Stimulated activated naive CD8-positive, alpha-beta T cell treated with anti-CD3 and anti-CD28 coated beads, Interleukin-15, Interleukin-2, amounts not matched to agents 100 ng/mL and 50 ng/mL, for 24 hours (primary cell): Measurements from ENCODE around the gene MVB12A.
A peak's percentile ranks its signal among the peaks of the same experiment; 100 is the strongest.

ENCODE experiments used
- H3K27ac Mint-ChIP-seq: one replicate; pipeline ENCODE4 v1.8.0; 2021; ENCODE audit warnings: mild to moderate bottlenecking, mixed read lengths
- H3K27me3 Mint-ChIP-seq: one replicate; pipeline ENCODE4 v1.8.0; 2021; ENCODE audit warnings: mixed read lengths
- H3K36me3 Mint-ChIP-seq: one replicate; pipeline ENCODE4 v1.8.0; 2021; ENCODE audit warnings: low read depth, mixed read lengths
- H3K4me1 Mint-ChIP-seq: one replicate; pipeline ENCODE4 v1.8.0; 2021; ENCODE audit warnings: low read depth, mixed read lengths
- H3K4me3 Mint-ChIP-seq: one replicate; pipeline ENCODE4 v1.8.0; 2021; ENCODE audit warnings: mild to moderate bottlenecking, mixed read lengths
- H3K9me3 Mint-ChIP-seq: one replicate; pipeline ENCODE4 v1.8.0; 2021; ENCODE audit warnings: mixed read lengths

Gene MVB12A

DNA sequence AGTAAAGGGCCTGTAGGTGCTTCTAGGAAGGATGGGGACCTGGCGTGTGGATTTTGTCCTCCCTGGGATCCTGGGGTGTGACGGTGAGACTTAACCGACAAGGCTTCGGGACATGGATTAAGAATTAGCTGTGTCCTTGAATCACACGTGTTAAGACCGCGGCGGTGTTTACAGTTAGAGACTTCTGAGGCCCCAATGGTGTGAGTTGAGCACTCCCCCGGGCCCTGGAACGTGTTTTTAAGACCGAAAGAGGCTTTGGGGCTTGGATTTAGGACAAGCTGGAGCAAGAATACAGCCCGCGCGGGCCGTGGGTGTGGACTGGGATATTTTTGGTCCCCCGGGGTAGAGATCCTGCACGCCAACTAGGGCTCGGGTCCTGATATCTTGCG lies 49.2 kb downstream of the MVB12A start:
- H3K27me3 Mint-ChIP-seq: no peaks in the 10 kb centered on the region
- peaks cover 35% of the 10 kb centered on the region for H3K4me1 Mint-ChIP-seq
- H3K9me3 Mint-ChIP-seq: no peaks in the 10 kb centered on the region
- no peaks in the 10 kb centered on the region for H3K36me3 Mint-ChIP-seq
- H3K27ac Mint-ChIP-seq: peak overlapping the region; percentile 55
- peak overlapping the region; percentile 92 for H3K4me3 Mint-ChIP-seq

DNA sequence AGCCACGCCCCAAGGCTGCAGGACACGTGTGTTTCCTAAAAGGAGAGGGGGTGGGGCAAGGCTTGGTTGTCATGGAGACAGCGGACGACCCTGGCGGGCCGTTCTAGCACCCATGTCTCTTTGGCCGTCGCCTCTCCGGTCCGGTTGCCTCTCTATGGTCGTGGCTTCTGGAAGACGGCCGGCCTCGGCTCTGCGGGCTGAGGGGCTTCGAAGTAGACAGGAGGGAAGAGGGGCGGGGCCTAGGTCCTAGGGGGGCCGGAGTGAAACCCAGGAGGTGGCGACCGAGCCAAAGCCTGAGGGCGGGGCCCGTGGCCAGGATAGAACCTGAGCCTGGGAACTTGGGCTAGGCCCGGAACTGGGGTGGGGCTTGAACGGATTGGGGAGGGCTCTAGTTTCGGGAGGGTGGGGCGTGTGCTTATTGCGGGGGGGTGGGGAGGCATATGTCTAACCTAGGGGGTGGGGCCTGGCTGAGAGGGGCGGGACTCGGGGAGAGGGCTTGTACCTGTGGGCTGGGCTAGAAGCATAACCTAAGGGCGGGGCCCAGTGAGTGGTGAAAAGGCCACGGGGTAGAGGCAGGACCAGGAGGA lies 49.7 kb downstream of the MVB12A start:
- H3K4me3 Mint-ChIP-seq: peak overlapping the region; percentile 92
- peaks cover 35% of the 10 kb centered on the region for H3K4me1 Mint-ChIP-seq
- H3K27me3 Mint-ChIP-seq: no peaks in the 10 kb centered on the region
- H3K27ac Mint-ChIP-seq: peak overlapping the region; percentile 92
- H3K9me3 Mint-ChIP-seq: no peaks in the 10 kb centered on the region
- H3K36me3 Mint-ChIP-seq: no peaks in the 10 kb centered on the region

DNA sequence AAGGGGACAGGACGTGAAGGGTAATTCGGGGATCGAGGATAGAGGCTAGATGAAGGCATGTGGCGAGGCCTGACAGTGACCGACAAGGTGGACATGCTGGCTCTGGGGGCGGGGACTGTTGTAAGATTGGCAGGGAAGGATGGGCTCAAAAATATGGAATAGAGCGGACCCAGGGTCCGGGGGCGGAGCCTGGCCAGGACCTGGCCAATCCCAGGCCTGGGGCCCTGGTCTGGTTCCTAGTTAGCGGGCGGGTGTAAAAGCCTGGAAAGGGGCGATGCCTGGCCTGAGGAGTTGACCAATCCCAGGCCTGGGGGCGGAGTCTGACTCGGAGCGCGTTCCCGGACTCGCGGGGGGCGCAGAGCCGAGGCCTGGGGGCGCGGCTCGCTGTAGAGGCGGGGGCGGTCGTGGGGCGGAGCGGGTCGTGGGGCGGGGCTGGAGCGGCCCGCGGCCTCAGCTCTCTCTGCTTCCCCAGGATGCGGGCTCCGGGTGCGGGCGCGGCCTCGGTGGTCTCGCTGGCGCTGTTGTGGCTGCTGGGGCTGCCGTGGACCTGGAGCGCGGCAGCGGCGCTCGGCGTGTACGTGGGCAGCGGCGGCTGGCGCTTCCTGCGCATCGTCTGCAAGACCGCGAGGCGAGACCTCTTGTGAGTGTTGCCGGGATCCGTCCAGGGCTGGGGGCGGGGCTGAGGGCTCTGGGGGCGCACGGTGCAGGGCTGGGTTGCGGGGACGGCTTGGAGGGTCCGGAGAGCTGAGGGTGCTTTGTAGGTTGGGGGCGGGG lies 50.4 kb downstream of the MVB12A start, which contains the start of gene SLC27A1:
TSS of gene SLC27A1 (plus strand) at position 457 of the 774 bp plus-strand sequence. CDS start at position 474, 17 bp downstream.
- Mint-ChIP-seq H3K36me3 (no peaks in the 10 kb centered on the region), H3K27ac (peak within 1 kb of the TSS; percentile 92), H3K27me3 (no peaks in the 10 kb centered on the region), H3K4me3 (peak within 1 kb of the TSS; percentile 92), H3K4me1 (peaks cover 35% of the 10 kb centered on the region), H3K9me3 (no peaks in the 10 kb centered on the region)

DNA sequence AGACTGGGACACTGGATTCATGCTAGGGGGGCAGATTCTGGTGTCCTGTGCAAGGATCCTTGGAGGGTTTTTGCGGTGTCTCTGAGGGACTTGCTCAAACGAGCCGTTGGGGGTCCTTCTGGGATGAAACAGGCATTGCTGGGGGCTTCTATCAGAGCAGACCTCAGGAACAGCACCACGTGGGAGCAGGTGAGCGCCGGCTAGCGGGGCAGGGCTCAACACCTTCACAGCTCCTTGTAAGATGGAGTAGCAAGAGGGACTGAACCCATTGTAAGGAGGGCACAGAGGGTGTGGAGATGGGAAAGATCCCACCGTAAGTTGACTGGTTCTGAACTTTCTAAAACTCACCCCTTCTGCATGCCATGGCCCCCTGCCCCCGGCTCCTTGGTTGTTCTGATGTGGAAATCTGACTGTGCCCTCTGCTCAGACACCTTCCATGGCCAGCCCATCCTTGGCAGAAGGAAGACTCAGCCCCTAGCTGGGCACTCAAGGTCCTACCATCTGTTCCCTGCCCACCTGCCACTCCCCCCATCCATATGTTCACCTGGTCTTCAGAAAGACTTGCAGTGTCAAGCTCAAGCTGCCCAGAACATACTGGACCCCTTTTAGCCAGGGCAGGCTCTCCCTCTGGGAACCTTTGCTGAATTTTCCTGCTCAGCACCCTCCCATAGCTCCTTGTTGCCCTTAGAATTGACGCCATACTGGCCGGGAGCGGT lies 51.7 kb downstream of the MVB12A start:
- Mint-ChIP-seq H3K9me3 (no peaks in the 10 kb centered on the region), H3K4me3 (peak overlapping the region; percentile 92), H3K4me1 (peaks cover 30% of the 10 kb centered on the region), H3K36me3 (no peaks in the 10 kb centered on the region), H3K27ac (peak overlapping the region; percentile 52), H3K27me3 (no peaks in the 10 kb centered on the region)

DNA sequence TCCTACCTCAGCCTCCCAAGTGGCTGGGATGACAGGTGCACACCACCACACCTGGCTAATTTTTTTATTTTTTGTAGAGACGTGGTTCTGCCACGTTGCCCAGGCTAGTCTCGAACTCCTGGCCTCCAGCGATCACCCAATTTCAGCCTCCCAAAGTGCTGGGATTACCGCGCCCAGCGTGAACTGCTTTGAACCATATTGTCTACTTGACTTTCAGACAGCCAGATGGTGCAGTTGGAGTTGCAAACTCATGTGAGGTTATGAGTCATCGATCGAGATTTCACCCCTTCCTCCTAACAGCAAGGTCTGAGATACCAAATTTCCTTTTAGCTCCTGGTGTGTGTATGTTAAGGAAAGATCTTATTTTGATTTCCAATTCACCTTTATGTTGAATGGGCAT lies 53.2 kb downstream of the MVB12A start:
- H3K4me1 Mint-ChIP-seq: peaks cover 30% of the 10 kb centered on the region
- no peaks in the 10 kb centered on the region for H3K36me3 Mint-ChIP-seq
- H3K27me3 Mint-ChIP-seq: no peaks in the 10 kb centered on the region
- H3K4me3 Mint-ChIP-seq: no peak overlapping the region
- no peaks in the 10 kb centered on the region for H3K9me3 Mint-ChIP-seq
- H3K27ac Mint-ChIP-seq: no peak overlapping the region
